Stimulated activated CD8-positive, alpha-beta memory T cell treated with anti-CD3 and anti-CD28 coated beads, Interleukin-7, amount 100 ng/mL, for 4 hours (primary cell): Measurements from ENCODE around the gene MCAT.

Source experiments
- DNase-seq, 2 donors: peaks; one replicate each; pipeline ENCODE4 v3.0.0-alpha.2; 2020; ENCODE audit warnings: low read depth in 2 of 2

MCAT gene

GRCh38 chr22:43142880-43143562 lies at the start of gene MCAT:
MCAT (minus strand) TSS chr22:43143398; CDS start chr22:43143348, 50 bp downstream.
- DNase-seq: peak; percentile 54 to 75

DNA sequence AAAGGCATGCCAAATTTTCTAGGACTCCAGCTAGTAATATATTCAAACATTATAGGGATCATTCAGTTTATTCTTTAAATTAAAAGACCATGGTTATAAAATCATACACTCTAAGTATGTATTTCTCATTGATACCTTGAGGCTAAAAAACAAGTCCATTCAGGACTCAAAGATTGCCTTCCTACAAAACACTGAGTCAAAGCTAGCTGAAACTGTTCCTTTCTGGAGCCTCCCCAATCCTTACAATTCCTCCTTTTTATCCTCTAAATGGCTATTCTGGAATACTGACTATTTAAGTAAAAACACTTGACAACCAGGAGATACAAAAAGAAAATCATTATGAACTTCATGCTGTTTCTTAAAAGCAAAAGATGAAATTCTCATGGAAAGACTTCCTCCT lies 48.6 kb upstream of the MCAT start:
- no peak for DNase-seq

DNA sequence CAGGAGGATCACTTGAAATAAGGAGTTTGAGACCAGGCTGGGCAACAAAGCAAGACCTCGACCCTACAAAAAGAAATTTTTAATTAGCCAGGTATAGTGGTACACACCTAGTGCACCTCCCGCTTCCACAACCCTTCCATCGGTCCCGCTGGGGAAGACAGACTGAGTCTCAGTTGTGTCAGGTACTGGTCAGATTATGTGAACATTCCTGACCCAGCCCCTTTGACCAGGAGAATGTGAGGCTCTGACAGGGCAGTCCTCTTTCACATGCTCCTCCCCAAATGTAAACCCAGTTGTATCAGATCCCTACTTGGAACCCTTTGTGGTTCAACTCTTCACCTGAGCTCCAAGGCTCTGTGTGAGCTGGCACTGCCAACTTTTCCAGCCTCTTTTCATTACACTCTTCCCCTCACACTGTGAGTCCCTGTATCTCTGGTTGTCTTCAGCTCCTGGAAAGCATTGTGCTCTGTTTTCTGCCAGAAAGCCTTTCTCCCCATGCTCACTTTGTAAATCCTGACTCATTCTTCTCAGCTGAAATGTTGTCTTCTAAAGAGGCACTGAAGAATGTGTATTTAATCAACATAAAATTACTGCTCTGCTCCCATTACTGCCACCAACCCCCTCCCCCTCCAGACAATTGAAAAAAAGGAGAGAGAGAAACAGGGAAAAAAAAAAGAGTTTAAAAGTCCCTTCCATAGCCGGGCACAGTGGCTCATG lies 45.8 kb upstream of the MCAT start:
- DNase-seq: no peak

DNA sequence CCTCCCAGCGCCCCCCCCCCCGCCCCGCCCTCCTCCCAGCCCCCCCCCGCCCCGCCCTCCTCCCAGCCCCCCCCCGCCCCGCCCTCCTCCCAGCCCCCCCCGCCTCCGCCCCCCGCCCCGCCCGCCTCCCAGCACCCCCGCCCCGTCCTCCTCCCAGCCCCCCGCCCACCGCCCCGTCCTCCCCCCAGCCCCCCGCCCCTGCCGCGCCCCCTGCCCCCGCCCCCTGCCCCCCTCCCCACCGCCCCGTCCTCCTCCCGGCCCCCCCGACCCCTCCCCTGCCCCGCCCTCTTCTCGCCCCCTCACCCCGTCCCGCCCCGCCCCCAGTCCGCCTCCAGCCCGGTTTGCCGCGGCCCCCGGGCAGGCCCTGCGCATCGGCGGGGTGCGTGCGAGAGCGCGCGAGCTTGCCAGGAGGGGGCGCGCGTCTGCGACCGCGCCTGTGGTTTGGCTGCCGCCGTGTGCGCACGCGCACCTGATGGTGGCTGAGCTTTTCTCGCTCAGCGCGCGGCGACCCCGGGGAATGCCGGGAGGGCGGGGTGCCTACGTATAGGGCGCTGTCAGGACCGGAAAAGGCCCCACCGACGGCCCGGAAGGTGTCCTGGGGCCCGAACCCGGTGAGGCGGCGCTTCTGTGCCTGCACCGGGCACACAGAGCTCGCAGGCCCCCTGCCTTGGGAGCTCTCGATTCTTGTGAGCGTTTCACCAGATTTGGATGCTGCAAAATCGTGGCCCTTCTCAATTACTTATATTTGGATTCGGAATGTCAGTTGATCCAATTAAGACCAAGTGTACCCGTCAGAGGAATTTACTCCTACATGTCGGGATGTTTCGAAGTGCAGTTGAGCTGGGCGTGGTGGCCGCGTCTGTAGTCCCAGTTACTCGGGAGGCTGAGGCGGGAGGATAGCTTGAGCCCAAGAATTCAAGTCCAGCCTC lies 44.2 kb upstream of the MCAT start:
- peak; percentile 89 to 94 for DNase-seq

DNA sequence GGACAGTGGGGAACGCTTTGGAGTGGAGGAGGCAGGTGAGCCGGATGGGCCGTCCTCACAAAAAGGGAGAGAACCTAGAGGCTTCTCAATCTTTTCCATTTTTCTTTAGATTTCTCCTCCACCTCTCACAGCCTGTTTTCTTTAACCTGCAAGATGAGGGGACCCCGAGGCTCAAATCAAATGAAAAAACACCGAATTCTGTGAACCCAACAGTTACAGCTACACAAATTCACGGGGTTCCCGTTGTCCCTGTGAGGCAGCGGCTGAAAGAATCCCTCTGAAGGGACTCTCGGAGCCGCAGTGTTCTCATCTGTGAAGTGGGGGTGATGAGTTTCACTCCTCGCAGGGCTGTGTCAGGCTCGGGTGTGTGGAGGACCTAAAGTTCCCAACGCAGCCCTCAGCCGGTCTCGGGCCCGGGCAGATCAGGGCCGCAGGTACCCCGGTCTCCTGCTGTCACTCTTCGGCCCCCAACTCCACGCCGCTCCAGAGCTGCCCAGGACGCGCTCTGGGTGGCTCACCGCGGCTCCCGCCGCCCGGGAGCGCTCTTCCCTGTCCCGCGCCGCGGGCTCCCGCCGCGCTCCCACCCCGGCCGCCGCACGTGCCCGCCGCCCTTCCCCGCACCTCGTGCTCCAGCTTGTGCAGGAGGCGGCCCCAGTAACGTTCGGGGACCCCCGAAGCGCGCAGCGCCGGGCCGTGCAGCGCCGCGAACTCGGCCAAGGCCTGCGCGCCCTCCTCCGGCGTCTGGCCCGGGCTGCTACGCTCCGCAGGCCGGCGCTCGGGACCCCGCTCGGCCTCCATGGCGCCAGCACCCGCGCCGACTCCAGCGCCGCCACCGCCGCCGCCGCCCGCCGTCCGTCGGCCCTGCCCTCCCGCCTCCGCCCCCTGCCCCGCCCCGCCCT lies 43.3 kb upstream of the MCAT start, which contains the start of gene TTLL12:
Gene TTLL12, minus strand, starts transcription at position 863 of the 899 bp plus-strand sequence. Its CDS starts 65 bp downstream, at position 798.
- peak; percentile 10 to 63 for DNase-seq

DNA sequence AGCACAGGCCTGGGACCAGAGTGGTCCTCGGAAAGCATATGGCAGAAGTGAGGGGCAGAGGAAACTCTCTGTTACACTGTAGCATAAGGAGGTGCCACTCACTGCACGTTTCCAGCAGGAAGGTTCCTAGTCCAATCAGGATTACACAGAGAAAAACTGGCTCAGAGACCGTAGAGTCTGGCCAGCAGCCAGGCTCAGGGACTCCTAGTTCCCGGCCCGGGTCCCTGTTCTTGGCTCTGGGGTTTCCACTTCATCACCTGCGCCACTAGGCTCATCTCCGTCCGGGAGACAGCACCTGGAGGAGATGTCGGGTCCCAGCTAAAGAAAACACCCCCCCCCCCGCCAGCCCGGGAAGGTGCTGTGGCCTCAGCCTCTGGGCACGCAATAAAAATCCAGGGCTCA lies 42.7 kb upstream of the MCAT start:
- no peak for DNase-seq

GRCh38 chr22:43183496-43184277 lies 40.5 kb upstream of the MCAT start:
- no peak for DNase-seq

- DNase-seq: no peak
These were observed 39.5 kb upstream of the MCAT start for GRCh38 chr22:43182726-43183125.

- DNase-seq: no peak
These were observed 38.9 kb upstream of the MCAT start for GRCh38 chr22:43182118-43182517.

DNA sequence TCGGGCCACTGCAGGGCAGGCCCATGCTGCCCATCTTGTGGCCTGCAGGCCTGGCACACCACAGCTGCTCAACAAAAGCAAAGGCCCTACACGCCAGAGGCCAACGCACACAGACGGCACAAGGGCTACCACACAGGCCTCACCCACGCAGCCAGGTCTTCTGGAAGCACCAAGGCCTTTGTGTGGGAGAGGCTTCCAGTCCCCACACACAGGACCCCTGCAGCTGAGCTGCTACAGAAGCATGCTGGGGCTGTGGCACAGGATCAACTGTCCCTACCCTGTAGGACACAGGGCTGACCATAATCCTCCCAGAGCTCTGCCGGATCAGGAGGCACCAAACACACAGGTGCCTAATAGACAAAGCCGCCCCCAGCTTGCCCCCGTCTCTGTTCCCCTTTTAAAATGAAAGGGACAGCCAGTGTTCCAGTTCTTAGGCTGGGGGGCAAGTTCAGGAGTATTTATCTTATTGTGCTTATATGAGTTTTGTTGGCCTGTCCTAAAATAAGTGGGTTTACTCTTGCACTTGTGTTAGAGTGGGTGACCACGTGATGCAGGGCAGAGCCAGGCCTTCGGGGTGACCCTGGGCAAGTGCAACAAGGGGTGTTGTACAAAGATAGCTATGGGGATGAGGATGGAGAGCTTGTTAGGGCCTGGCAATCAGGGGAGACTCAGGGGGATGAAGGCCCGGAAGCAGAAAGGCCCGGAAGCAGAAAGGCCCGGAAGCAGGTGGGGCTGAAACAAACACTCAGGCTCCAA lies 38.3 kb upstream of the MCAT start:
- no peak for DNase-seq

DNA sequence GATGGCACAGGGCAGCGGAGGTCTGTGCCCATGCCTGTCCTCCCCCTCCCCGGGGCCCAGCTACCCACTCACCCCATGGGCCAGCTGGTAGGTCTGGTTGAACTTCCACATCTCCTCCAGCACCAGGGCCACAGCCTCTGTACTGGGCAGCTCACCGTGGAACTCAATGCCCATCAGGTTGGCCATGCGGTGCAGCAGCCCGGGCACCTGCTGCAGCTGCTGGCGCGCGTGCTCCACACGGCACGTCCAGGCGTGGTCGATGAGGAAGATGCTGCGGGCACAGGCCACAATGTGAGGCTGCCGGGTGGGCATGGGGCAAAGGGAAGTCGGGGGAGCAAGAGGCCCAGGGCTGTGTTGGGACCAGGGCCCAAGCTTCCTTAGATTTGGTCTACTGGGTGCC lies 37.5 kb upstream of the MCAT start:
- no peak for DNase-seq

DNA sequence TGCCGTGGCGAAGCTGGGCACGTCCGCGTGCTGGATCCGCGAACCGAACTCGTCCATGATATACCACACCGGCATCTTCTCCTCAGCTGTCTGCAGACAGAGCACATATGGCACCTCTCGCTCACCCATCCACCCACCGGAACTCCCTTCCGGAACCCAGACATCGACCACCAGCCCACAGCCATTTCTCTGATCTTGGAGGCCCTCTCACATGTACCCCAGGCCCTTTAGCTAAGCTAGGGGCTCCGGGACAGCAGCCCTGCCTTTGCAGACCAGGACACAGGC lies 36.7 kb upstream of the MCAT start:
- no peak for DNase-seq

- DNase-seq: no peak
These were observed 36.1 kb upstream of the MCAT start for GRCh38 chr22:43179146-43179910.

GRCh38 chr22:43177479-43177878 lies 34.3 kb upstream of the MCAT start:
- DNase-seq: no peak

DNA sequence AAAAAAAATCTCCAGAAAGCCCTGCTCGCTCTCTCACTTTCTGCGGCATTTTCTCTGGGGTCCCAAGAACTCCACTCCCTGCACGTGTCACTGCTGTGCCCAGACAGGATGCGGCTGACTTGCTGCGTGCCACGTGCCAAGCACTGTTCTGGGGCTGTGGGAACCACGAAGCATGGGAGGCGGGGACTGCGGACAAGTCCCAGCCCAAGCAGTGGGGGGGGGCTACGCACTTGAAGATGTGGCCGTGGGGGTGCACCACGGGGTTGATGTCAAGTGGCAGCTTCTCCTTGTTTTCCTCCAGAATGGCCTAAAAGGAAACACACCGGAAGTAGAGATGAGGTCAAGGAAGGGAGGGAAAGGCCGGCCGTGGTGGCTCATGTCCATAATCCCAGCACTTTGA lies 32.9 kb upstream of the MCAT start:
- no peak for DNase-seq

DNA sequence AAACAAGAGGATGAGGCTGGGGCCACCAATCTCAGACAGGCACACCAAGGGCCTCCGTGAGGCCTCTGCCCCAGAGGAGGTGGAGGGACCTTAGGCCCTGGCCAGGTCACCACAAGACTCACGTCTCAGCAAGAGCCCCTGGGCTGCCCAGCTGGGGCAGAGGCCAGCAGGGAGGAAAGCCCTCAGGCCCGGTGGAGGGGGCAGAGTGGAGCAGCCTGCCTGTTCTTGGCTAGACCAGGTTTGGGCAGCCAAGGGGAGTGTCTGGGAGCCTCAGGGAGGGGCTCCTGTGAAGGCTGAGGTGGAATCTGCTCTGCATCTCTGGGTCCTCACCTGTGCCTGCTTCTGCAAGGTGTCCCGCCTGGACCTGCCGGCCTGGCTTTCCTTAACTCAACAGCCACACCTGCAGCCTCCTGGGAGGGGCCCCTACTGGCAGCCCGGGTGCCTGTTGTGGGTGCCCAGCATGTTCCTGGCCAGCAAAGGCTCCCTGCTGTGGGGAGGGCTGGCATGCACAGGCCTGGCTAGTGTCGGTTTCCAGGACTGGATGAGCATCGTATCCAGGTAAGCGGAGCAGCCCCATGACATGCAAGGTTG lies 31.8 kb upstream of the MCAT start:
- DNase-seq: no peak

GRCh38 chr22:43173976-43174720 lies 30.9 kb upstream of the MCAT start:
- DNase-seq: no peak

GRCh38 chr22:43173566-43173965 lies 30.4 kb upstream of the MCAT start:
- DNase-seq: no peak
